HEK293 (cell line): ENCODE results near the gene TRUB2.

Experiments used
- BCL11A ChIP-seq: fragments of 450-650 bp; formaldehyde crosslinking; IDR thresholded peaks from 2 replicates; pipeline ENCODE4 v1.5.1; 2016; ENCODE audit warnings: low read depth, missing biosample characterization, missing genetic modification characterization
- CTCF ChIP-seq: fragments of 450-650 bp; formaldehyde crosslinking; IDR thresholded peaks from 2 replicates; pipeline ENCODE4 v1.5.1; 2016; ENCODE audit warnings: missing biosample characterization, missing genetic modification characterization
- MZF1 ChIP-seq: fragments of 450-650 bp; formaldehyde crosslinking; IDR thresholded peaks from 2 replicates; pipeline ENCODE4 v1.5.1; 2017; ENCODE audit warnings: missing biosample characterization, missing genetic modification characterization, borderline replicate concordance
- PRDM6 ChIP-seq: fragments of 450-650 bp; formaldehyde crosslinking; IDR thresholded peaks from 2 replicates; pipeline ENCODE4 v1.5.1; 2017; ENCODE audit warnings: missing biosample characterization, missing genetic modification characterization
- SP7 ChIP-seq: fragments of 450-650 bp; formaldehyde crosslinking; IDR thresholded peaks from 2 replicates; pipeline ENCODE4 v1.5.1; 2016; ENCODE audit warnings: missing biosample characterization, missing genetic modification characterization
- YY1 ChIP-seq: fragments of 450-650 bp; formaldehyde crosslinking; IDR thresholded peaks from 2 replicates; pipeline ENCODE4 v1.5.1; 2018; ENCODE audit warnings: missing biosample characterization, missing genetic modification characterization
- ZBTB7A ChIP-seq: fragments of 450-650 bp; formaldehyde crosslinking; IDR thresholded peaks from 2 replicates; pipeline ENCODE4 v1.5.1; 2016; ENCODE audit warnings: low read depth, missing biosample characterization, missing genetic modification characterization
- ZFP37 ChIP-seq: fragments of 450-650 bp; formaldehyde crosslinking; IDR thresholded peaks from 2 replicates; pipeline ENCODE4 v1.5.1; 2016; ENCODE audit warnings: missing biosample characterization, missing genetic modification characterization
- ZNF138 ChIP-seq: fragments of 450-650 bp; formaldehyde crosslinking; IDR thresholded peaks from 2 replicates; pipeline ENCODE4 v1.5.1; 2016; ENCODE audit warnings: missing biosample characterization, missing genetic modification characterization, borderline replicate concordance
- ZNF155 ChIP-seq: fragments of 450-650 bp; formaldehyde crosslinking; IDR thresholded peaks from 2 replicates; pipeline ENCODE4 v1.5.1; 2016; ENCODE audit warnings: missing biosample characterization, missing genetic modification characterization
- ZNF19 ChIP-seq: fragments of 450-650 bp; formaldehyde crosslinking; IDR thresholded peaks from 2 replicates; pipeline ENCODE4; 2016; ENCODE audit warnings: missing biosample characterization, missing genetic modification characterization, low read depth
- ZNF202 ChIP-seq: fragments of 450-650 bp; formaldehyde crosslinking; IDR thresholded peaks from 2 replicates; pipeline ENCODE4 v1.5.1; 2016; ENCODE audit warnings: missing biosample characterization, missing genetic modification characterization, borderline replicate concordance
- ZNF24 ChIP-seq: fragments of 450-650 bp; formaldehyde crosslinking; IDR thresholded peaks from 2 replicates; pipeline ENCODE4 v1.5.1; 2016; ENCODE audit warnings: missing biosample characterization, missing genetic modification characterization
- ZNF514 ChIP-seq: fragments of 450-650 bp; formaldehyde crosslinking; IDR thresholded peaks from 2 replicates; pipeline ENCODE4 v1.5.1; 2016; ENCODE audit warnings: missing biosample characterization, missing genetic modification characterization
- ZNF518A ChIP-seq: fragments of 450-650 bp; formaldehyde crosslinking; conservative IDR thresholded peaks from 2 replicates; pipeline ENCODE4 v1.5.1; 2016; ENCODE audit warnings: low read depth, missing biosample characterization, missing genetic modification characterization
- ZNF571 ChIP-seq: fragments of 450-650 bp; formaldehyde crosslinking; IDR thresholded peaks from 2 replicates; pipeline ENCODE4 v1.5.0; 2017; ENCODE audit warnings: missing biosample characterization, missing genetic modification characterization
- ZNF585B ChIP-seq: fragments of 450-650 bp; formaldehyde crosslinking; IDR thresholded peaks from 2 replicates; pipeline ENCODE4 v1.5.1; 2016; ENCODE audit warnings: missing biosample characterization, missing genetic modification characterization
- TF ChIP-seq, protein P1 (sequence below): fragments of 450-650 bp; formaldehyde crosslinking; IDR thresholded peaks from 2 replicates; pipeline ENCODE4 v1.5.1; 2016; ENCODE audit warnings: missing biosample characterization, missing genetic modification characterization
- TF ChIP-seq, protein P2 (sequence below): fragments of 450-650 bp; formaldehyde crosslinking; IDR thresholded peaks from 2 replicates; pipeline ENCODE4 v1.5.1; 2016; ENCODE audit warnings: missing biosample characterization, missing genetic modification characterization
- TF ChIP-seq, protein P3 (sequence below): fragments of 450-650 bp; formaldehyde crosslinking; optimal IDR thresholded peaks from 2 replicates; pipeline ENCODE3; 2016; ENCODE audit warnings: missing biosample characterization, mild to moderate bottlenecking, missing genetic modification characterization
- TF ChIP-seq, protein P4 (sequence below): fragments of 450-650 bp; formaldehyde crosslinking; IDR thresholded peaks from 2 replicates; pipeline ENCODE4 v1.5.1; 2016; ENCODE audit warnings: missing biosample characterization, missing genetic modification characterization
- TF ChIP-seq, protein P5 (sequence below): fragments of 450-650 bp; formaldehyde crosslinking; IDR thresholded peaks from 2 replicates; pipeline ENCODE4 v1.5.1; 2017; ENCODE audit warnings: missing biosample characterization, missing genetic modification characterization

Gene TRUB2

GRCh38 chr9:128322404-128323211, at the start of gene TRUB2, which contains the start of gene COQ4 (continued):
- no peak for TF ChIP-seq ZBTB7A (tag by site-specific recombination)
- TF ChIP-seq CTCF (tag by site-specific recombination): peak; percentile 53; the same call in 1 of the 2 replicates
- TF ChIP-seq PRDM6 (tag by site-specific recombination): no peak
- no peak for TF ChIP-seq ZNF571
- TF ChIP-seq ZNF19 (tag by site-specific recombination): no peak
- no peak for TF ChIP-seq ZNF138
- TF ChIP-seq, protein P1, sequence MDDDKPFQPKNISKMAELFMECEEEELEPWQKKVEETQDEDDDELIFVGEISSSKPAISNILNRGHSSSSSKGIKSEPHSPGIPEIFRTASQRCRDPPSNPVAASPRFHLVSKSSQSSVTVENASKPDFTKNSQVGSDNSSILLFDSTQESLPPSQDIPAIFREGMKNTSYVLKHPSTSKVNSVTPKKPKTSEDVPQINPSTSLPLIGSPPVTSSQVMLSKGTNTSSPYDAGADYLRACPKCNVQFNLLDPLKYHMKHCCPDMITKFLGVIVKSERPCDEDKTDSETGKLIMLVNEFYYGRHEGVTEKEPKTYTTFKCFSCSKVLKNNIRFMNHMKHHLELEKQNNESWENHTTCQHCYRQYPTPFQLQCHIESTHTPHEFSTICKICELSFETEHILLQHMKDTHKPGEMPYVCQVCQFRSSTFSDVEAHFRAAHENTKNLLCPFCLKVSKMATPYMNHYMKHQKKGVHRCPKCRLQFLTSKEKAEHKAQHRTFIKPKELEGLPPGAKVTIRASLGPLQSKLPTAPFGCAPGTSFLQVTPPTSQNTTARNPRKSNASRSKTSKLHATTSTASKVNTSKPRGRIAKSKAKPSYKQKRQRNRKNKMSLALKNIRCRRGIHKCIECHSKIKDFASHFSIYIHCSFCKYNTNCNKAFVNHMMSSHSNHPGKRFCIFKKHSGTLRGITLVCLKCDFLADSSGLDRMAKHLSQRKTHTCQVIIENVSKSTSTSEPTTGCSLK: no peak
- peak; percentile 91 for TF ChIP-seq ZNF24 (tag by site-specific recombination)
- peak; percentile 92 for TF ChIP-seq ZNF518A (tag by site-specific recombination)
- peak; percentile 95 for TF ChIP-seq ZFP37 (tag by site-specific recombination)
- TF ChIP-seq, protein P2, sequence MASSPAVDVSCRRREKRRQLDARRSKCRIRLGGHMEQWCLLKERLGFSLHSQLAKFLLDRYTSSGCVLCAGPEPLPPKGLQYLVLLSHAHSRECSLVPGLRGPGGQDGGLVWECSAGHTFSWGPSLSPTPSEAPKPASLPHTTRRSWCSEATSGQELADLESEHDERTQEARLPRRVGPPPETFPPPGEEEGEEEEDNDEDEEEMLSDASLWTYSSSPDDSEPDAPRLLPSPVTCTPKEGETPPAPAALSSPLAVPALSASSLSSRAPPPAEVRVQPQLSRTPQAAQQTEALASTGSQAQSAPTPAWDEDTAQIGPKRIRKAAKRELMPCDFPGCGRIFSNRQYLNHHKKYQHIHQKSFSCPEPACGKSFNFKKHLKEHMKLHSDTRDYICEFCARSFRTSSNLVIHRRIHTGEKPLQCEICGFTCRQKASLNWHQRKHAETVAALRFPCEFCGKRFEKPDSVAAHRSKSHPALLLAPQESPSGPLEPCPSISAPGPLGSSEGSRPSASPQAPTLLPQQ (tag by site-specific recombination): peak; percentile 96
- no peak for TF ChIP-seq ZNF202 (tag by site-specific recombination)
- TF ChIP-seq YY1 (tag by site-specific recombination): peak; percentile 96
- TF ChIP-seq, protein P3, sequence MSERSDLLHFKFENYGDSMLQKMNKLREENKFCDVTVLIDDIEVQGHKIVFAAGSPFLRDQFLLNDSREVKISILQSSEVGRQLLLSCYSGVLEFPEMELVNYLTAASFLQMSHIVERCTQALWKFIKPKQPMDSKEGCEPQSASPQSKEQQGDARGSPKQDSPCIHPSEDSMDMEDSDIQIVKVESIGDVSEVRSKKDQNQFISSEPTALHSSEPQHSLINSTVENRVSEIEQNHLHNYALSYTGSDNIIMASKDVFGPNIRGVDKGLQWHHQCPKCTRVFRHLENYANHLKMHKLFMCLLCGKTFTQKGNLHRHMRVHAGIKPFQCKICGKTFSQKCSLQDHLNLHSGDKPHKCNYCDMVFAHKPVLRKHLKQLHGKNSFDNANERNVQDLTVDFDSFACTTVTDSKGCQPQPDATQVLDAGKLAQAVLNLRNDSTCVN (tag by site-specific recombination): peak; percentile 75
- no peak for TF ChIP-seq ZNF155 (tag by site-specific recombination)
- no peak for TF ChIP-seq BCL11A (tag by site-specific recombination)
- TF ChIP-seq, protein P4, sequence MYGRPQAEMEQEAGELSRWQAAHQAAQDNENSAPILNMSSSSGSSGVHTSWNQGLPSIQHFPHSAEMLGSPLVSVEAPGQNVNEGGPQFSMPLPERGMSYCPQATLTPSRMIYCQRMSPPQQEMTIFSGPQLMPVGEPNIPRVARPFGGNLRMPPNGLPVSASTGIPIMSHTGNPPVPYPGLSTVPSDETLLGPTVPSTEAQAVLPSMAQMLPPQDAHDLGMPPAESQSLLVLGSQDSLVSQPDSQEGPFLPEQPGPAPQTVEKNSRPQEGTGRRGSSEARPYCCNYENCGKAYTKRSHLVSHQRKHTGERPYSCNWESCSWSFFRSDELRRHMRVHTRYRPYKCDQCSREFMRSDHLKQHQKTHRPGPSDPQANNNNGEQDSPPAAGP (tag by site-specific recombination): peak; percentile 90; the same call in 1 of the 2 replicates
- TF ChIP-seq MZF1: no peak
- TF ChIP-seq ZNF585B (tag by site-specific recombination): no peak; the same call in 1 of the 2 replicates
- no peak for TF ChIP-seq ZNF514 (tag by site-specific recombination)
- TF ChIP-seq, protein P5, sequence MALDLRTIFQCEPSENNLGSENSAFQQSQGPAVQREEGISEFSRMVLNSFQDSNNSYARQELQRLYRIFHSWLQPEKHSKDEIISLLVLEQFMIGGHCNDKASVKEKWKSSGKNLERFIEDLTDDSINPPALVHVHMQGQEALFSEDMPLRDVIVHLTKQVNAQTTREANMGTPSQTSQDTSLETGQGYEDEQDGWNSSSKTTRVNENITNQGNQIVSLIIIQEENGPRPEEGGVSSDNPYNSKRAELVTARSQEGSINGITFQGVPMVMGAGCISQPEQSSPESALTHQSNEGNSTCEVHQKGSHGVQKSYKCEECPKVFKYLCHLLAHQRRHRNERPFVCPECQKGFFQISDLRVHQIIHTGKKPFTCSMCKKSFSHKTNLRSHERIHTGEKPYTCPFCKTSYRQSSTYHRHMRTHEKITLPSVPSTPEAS (tag by site-specific recombination): peak; percentile 62; the same call in 1 of the 2 replicates
- peak; percentile 90 for TF ChIP-seq SP7
